HG03565 (cell line): ENCODE measurements around the gene SHISA6.

Source experiments
- ATAC-seq: cut with Tn5 transposase; IDR thresholded peaks from one replicate; pipeline ENCODE4 v1.9.1; 2021; ENCODE audit warnings: mild to moderate bottlenecking, moderate library complexity; ENCODE audit not compliant: unreplicated experiment

Gene SHISA6

GRCh38 chr17:11340803-11341202, 99.8 kb downstream of the SHISA6 start:
- ATAC-seq, result no peak

- no peak for ATAC-seq
Observed at GRCh38 chr17:11342138-11342537, 101.1 kb downstream of the SHISA6 start.

- no peak for ATAC-seq
Observed at GRCh38 chr17:11349106-11349505, 108.1 kb downstream of the SHISA6 start.

- ATAC-seq, result no peak
Observed at GRCh38 chr17:11351479-11351878, 110.5 kb downstream of the SHISA6 start.

- ATAC-seq, result no peak
Observed at GRCh38 chr17:11353601-11354000, 112.6 kb downstream of the SHISA6 start.

- ATAC-seq, result no peak
Observed at GRCh38 chr17:11356371-11356770, 115.4 kb downstream of the SHISA6 start.

- ATAC-seq, result no peak
Observed at GRCh38 chr17:11363565-11364117, 122.6 kb downstream of the SHISA6 start.

- no peak for ATAC-seq
Observed at GRCh38 chr17:11366272-11366850, 125.3 kb downstream of the SHISA6 start.

GRCh38 chr17:11369575-11369974, 128.6 kb downstream of the SHISA6 start:
- ATAC-seq, result no peak

GRCh38 chr17:11372692-11373091, 131.7 kb downstream of the SHISA6 start:
- no peak for ATAC-seq

- no peak for ATAC-seq
Observed at GRCh38 chr17:11378506-11378905, 137.5 kb downstream of the SHISA6 start.

- ATAC-seq, result no peak
Observed at GRCh38 chr17:11380761-11381160, 139.7 kb downstream of the SHISA6 start.

GRCh38 chr17:11383157-11383556, 142.1 kb downstream of the SHISA6 start:
- ATAC-seq, result no peak

- ATAC-seq, result no peak
Observed at GRCh38 chr17:11384131-11384530, 143.1 kb downstream of the SHISA6 start.

GRCh38 chr17:11387610-11388009, 146.6 kb downstream of the SHISA6 start:
- ATAC-seq, result no peak

GRCh38 chr17:11388054-11388453, 147.0 kb downstream of the SHISA6 start:
- ATAC-seq, result no peak

GRCh38 chr17:11389583-11389982, 148.6 kb downstream of the SHISA6 start:
- no peak for ATAC-seq

GRCh38 chr17:11391134-11391533, 150.1 kb downstream of the SHISA6 start:
- no peak for ATAC-seq

GRCh38 chr17:11404431-11405276, 163.6 kb downstream of the SHISA6 start:
- no peak for ATAC-seq

- ATAC-seq, result no peak
Observed at GRCh38 chr17:11406716-11407115, 165.7 kb downstream of the SHISA6 start.

GRCh38 chr17:11412654-11413053, 171.6 kb downstream of the SHISA6 start:
- ATAC-seq, result no peak

GRCh38 chr17:11418342-11418741, 177.3 kb downstream of the SHISA6 start:
- no peak for ATAC-seq
